NOMO-1 treated with dmso at 0.1 percent for 144 hours (cell line): ENCODE data around the gene MEIS2.

Experiments used
- DNase-seq: peaks from one replicate; lab custom pipeline; 2025; ENCODE audit not compliant: unreplicated experiment; lab: John Stamatoyannopoulos, UW

MEIS2 gene

DNA sequence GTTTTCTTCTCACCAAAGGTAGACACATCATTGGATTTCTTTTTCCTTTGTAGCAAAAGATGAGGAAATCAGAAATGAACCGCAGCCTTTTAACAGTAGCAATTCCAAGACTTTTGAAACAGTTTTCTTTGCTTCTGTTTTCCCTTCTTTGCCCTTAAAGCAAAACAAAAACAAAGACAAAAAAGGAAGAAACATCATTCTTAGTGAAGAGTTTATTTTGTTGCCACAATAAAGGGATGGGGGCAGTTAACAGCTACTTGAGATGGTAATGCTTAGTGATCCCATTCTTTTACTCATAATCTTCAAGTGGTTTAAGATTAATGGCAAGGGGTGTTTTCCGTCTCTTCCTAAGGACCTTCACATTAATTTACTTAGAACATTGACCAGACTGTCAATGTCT is 218.8 kb downstream of the MEIS2 start:
- no peak for DNase-seq

DNA sequence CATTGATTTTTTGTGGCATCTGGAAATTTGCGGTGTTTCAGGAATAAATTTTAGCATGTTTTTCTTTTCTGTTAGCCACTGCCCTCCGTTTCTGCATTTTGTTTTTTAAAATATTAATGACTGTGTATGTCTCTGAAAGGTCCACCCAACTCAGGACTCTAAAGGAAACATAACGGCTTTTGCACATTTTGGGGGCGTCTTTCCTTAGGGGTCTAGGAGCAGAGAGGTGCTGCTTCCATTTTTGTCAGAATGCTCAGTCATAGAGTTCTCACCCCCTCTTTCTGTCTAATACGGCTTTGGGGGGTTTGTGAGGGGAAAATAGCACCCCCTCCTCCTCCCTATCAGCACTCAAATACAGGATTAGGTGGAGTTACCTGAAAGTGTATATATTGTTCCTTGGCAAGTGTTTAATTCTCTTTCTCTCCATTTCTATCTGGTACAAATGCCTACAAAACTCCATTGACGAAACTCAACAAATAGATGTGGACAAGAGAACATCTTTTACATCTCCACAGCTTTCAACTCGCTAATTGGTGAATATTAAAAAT is 219.4 kb downstream of the MEIS2 start:
- DNase-seq: no peak

DNA sequence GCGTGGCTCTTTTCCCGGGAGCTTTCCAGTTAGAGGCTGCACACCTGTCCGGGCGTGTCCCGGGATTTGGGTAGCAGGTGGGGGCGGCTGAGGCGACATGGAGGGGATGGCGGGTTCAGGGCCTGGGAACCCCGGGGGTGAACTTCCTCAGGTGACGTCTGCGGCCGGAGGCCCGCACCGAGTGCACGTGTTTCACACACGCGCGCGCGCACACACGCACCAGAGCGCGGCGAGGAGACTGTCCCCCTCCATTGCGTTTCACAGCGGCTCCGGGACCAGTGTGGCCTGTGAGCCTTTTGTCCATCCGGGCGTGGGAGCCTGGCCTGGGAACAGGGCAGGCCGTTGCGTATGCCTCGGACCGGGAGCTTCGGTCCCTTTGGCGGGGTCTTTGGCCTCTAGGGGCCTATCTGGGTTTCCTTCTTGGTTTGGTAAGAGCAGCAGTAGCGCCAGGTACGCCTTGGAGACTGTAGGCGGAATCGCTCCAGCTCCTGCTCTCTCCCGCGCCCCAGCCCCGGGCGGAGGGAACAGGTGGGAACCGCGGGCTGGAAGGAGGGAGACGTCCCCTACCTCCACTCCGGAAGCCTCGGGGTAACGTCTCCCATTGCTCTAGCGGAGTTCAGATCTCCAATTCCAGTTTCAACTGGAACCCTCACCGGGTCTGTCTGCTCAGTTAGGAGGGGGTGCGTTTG is 220.0 kb downstream of the MEIS2 start:
- no peak for DNase-seq

DNA sequence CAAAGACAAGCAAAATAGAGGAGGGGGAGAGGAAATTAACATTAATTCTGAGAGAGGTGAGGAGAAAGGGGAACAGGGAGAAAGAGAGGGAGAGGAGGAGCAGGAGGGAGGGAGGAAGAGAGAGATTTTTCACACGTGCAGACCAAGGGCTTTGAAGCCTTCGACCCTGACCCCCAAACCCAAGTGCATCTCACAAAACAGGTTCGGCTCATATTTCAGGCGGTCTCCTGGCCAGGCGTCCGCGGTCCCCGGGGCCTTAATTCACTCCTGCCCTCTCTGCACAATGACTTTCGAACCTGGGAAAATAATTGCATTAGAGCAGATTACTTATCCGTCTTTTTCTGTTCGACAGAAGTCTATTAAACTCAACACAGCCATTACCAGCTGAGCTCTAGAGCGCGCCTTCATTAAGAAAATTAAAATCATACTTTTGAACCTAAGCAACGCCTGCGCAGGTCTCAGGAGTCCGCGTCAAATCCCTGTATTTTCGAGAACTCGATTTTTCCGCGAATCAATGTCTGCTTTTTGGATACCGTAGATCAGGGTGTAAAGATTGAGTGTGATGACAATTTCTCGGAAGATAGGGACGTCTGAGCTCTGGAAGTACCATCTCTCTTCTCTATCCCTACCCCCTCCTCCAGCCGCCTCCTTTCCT is 220.7 kb downstream of the MEIS2 start:
- DNase-seq: no peak

DNA sequence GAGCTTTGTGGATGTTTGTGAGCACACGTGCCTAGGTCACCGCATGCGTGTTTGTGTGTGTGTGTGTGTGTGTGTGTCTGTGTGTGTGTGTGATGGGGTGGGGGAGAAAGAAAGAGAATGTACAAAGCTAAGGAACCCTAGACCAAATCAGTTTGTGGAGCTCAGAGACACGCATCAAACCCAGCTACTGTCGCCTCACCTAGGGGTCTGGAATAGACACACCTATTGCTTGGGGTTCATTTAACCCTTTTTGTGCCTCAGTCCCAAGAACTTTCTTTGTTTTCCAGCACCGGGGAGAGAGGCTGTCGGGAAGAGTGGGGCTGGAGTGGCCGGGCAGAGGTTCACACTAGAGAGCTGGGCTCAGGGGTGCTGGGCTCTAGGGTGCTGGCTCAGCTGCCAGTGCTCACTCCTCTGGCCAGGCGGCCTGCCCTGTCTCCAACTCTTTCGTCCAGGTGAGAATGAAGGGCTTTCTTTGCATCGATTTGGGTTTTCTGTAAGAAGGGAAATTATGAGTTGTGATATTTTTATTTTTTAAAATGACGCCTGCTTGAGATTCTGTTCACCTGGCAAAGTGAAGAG is 221.6 kb downstream of the MEIS2 start:
- DNase-seq: no peak

DNA sequence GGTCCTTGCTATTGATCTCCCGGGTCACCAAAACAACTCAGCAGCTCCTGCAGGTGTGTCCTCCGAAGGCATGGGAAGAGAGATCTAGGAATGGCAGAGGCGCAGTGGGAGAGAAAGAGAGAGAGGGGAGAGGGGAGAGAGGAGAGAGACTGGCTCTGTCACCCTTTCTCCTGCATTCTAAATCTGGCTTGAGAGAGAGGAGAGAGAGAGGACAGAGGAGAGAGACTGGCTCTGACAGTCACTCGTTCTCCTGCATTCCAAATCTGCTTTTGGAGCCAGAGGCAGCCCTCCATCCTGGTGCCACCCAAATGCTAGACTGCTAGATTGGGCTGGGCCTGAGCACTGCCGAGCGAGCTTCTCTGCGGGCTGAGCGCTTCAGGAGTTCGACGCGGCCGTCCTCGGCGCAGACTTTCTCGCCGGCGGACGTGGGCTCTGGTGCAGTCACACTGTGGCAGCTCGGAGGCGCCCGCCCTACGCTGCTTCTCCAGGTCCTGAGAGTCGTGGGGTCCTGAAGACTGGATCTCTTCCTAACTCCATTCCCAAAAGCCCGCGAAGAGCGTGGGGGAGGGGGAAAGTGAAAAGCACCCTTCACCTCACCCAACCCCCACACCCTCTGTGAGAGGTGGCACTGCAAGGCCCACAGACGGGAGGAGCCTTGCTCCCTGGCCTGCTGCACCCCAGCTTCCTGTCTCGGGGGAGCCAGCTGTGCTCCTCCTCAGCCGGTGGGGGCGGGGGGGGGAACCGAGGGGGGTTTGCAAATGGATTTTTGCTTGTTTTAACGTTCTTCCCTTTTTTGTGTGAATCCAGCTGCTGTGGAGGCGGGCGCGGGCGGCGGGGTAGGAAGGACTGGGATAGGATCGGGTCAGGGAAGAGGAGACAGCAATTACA is 222.3 kb downstream of the MEIS2 start:
- DNase-seq: no peak

DNA sequence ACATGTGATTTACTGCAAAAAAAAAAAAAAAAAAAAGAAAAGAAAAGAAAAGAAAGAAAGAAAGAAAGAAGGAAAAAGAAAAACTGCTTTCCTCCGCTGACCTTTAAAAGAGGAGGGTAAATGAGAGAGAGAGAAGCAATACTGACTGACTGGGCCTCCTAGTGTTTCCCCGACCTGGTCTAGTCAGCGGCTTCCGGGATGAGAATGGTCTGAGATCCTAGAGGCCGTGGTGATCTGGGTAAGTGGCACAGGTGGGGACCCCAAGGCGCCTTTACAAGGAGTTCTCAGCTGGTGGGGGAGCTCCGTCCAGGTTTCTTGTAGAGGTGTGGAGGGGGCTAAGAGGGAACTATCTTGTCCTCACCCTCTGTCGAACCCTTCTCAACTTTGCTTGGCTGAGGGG is 223.1 kb downstream of the MEIS2 start:
- no peak for DNase-seq

DNA sequence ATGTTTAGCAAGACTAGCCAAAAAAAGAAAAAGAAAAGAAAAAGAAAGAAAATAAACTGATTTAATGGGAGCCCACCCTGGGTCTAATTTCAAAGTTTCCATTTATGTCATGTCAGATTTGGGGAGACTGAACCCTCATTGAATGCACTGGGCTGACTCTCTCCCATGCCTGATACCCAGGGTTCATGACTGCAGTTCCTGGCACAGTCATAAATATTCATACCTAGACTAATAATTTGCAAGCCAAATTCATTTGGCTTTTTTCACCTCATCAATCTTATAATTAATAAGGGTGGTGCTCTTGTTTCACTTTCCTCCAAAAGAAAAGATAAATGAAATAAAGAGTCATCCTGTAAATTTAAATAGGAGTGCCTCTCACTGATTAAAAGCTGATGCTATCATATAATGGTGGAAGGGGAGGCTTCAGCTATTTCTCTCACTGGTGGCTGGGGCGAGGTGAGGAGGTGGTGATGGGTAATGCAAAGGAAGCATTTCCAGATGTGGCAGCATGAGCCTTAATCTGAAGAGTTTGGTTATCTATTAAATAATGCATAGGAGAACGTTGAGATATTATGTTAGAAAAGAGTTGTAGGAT is 224.5 kb downstream of the MEIS2 start:
- no peak for DNase-seq

DNA sequence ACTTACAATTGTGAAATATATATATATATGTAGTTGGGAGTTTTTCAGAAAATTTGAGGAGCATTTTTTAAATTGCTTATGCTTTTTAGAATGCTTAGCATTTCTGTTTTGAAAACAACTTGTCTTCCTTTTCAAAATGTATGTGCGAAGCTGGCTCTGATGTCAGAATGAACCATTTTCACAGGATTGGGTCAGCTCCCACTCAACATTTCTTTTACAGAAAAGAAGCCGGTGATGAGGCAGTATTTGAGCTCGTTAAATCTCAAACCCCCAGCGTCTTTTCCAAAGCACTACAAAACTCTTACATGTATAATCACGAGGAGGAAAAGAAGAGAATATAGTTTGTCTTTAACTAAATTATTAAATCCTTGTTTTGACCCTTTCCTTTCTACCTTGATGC is 225.4 kb downstream of the MEIS2 start:
- DNase-seq: no peak

DNA sequence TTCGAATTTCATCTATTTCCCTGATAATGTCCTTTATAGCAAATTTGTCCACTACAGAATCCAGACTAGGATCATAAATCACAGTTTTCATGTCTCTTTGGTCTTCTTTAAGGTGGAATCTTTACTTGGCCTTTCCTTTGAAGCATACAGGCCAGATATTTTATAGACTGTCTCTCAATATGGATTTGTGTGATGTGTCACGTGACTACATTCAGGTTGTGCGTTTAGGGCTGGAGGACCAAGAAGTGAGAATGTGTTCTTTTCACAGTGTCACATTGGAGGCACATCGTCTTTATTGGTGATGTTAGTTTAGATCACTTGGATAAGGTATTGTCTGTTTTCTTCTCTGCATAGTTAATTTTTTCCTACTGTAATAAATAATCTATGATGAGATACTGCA is 232.9 kb downstream of the MEIS2 start:
- no peak for DNase-seq

DNA sequence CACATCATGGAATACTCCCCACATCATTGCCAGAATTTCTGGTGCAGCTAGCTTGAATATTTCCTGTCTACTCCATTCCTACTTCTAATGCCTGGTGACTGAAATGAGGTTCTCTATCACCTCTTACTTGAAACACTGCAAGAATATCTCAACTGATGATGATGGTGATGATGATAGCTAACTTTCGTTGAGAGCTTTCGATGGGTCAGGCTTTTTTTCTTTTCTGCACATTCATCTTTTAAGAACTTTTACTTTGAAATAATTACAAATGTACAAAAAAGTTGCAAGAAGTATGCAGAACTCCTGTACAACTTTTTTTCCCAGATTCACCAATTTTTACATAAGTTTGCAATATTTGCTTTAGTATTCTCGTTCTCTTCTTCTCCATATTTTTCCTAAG is 233.5 kb downstream of the MEIS2 start:
- no peak for DNase-seq

DNA sequence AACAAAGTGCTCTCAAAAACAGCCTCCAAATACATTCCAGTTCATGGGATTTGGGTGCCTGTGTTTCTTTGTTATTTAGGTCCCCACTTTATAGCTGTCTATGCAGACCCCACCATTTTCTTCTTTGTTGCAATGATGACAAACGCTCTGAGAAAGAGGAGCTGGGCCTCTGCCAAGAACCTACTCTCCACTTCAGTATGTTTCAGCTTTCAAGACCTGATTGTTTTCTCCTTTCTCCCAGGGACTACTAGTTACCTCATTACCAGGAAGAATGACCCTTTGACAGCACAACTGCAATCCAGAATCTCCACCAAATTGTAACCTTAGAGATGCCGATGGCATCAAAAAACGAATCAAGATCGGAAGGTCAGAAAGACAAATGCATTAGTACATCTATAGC is 236.8 kb downstream of the MEIS2 start:
- no peak for DNase-seq

DNA sequence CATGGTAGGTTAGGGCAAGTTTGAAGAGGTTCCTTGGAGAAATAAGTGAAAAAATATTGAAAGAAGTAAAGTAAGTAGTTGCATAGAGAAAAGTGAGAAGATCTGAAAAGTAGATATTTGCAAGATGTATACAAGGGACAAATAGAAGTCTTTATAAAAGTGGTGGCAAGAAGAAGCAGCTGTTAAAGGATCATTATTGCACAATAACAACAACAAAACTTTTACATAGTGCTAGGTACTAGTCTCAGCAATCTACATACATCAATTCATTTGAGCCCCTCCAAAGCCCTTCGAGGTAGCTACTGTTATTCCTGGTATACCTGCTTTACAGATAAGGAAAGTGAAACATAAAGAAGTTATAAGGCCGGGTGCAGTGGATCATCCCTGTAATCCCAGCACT is 239.6 kb downstream of the MEIS2 start:
- no peak for DNase-seq

DNA sequence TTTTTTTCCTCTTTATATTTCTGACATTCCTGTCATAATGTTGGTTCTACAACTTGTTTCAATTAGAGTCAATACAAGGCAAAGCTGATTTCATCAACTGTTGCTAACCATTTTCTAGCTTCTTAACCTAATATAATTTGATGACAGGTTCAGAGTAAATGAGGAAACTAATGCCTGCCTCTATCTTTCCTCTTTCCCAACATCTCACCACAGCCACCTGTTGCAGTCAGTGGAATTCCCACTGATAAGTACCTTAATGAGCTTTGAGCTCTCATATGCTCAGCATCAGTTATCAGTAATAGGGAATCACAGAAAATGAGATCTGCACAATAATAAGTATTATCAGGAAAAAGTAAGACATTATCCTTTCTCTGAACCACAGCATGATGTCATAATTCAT is 241.9 kb downstream of the MEIS2 start:
- DNase-seq: no peak

DNA sequence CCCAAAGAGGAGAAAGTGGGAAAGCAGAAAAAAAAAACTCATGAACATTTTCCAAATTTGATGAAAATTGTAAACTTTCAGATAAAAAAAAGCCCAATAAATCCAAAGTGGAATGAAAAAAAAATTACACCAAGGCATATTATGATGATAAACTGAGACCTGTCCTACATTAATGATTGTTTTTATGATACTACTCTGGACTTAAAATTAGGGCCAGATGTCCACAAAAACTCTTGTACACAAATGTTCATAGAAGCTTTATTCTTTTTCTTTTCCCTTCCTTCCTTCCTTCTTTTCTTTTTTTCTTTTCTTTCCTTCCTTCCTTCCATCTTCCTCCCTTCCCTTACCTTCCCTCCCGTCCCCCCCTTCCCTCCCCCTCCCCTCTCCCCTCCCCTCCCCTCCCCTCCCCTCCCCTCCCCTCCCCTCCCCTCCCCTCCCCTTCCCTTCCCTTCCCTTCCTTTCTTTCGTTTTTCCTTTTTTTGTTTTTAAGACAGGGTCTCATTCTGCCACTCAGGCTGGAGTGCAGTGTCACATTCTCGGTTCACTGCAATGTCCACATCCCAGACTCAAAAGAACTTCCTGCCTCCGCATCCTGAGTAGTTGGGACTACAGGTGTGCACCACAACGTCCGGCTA is 243.9 kb downstream of the MEIS2 start:
- DNase-seq: no peak

DNA sequence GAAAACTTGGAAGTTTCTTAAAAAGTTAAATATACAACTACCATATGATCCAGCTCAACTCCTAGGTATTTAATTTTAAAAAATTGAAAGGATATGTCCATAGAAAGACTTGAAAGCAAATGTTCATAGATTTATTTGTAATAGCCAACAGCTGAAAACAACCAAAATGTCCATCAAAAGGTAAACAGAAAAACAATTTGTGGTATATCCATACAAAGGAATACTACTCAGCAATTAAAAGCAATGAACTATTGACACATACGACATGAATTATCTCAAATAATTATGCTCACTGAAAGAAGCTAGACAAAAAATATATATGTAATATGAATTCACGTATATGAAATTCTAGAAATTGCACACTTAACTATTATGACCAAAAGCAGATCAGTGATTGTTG is 249.5 kb downstream of the MEIS2 start:
- DNase-seq: no peak

DNA sequence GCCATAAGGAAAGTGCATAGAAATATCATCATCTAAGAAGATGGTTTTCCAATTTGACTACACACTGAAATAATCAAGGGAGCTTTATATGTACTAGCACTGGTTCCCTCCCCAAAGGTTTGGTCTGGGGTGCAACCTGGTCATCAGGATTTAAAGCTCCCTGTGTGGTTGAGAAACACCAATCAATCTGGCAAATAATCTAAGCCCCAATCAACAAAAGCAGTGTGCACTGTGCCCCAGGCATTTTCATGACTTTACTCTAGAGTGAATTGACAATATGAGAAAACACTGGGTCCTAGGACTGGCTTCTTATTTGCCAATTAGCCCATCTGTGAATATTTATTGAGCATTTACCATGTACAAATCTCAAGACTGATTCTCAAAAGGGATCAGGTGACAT is 255.1 kb downstream of the MEIS2 start:
- DNase-seq: no peak

DNA sequence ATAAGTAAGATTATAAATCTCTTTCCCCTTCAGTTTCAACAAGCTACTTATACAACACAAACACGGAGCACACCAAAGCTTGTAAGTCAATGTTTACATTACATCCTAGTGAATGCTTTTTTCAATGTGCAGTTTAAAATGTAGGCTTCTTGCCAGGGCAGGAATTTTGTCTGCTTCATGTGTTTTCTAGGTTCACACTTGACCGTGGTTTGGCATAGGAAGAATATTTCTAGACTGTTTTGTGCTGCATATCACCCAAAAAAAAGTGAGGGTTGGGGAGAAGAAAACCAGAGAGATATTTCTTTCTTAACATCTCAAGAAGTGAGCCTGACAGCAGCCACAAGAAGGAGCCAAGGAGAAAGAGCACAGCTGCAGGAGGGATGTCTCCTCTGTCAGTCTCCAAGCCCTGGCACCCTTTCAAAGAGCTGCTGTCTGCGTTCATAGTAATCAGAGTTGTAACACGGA is 255.8 kb downstream of the MEIS2 start:
- no peak for DNase-seq

DNA sequence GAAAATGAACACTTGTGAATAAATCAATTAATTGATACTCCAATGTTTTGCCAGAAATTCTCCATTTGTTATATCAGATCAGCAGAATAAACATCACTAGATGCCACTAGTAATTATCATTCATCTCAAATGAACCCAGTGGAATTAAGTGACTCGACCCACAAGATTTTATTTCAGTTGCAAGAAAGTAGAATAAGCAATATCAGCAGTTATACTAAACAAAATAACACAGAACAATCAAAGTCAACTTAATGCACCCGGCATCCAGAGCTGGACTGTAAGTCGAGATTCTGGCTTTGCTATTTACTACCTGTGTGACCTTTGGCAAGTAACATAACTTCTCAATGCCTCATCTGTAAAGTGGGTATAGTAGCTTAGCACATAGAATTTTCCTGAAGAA is 256.5 kb downstream of the MEIS2 start:
- no peak for DNase-seq

DNA sequence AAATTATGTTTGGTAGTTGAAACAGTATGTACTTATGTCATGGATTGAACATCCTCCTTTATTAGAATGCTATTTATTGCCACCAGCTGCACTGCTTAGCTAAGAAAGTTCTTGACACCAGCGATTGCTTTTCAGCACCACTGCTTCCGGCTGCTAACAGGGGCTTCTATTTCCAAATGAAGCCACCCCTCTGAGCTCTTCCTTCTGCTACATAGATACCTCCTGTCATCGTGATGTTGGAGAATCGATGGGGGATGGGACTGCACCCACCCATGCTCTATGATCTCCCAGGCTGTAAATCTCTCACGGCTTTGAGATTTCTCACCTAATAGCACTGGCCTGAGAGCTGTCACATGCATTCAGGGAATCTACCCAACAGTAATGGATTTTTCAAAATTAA is 259.2 kb downstream of the MEIS2 start:
- no peak for DNase-seq
